Measurements from ENCODE around the gene GNPDA1.

DNA sequence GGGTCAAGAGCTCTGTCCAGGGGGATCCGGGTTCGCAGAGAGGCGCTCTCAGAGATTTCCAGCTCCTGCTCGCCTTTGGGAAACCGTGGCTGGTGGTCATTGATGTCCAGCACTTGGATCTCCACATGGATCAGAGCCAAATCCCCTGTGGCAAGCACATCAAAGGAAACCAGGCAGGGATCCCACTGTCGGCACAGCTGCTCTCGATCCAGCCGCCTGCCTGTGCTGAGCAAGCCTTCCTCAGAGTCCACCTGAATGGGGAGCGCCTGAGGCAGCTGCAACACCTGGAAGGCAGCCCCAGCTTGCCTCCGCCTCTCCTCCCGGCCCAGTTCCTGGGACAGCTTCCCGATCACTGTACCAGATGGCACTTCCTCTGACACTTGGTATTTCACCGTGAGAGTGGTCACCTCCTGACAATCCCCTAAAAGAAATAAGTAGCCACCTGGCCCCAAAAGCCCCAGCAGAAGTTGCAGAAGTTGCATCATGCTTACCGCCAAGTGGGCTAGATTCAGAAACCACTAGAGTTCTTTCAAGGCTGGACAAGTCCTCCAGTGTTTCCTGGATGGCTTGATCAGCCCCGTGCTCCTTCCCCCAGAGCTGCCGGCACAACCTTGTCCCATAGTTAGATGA, 55.3 kb downstream of the GNPDA1 start:
- TF ChIP-seq EP300 (IDR thresholded peaks at IDR 0.05; ENCODE audit: borderline replicate concordance in 1 of 2, control insufficient read depth in 1 of 2, low read depth in 2 of 2, low read length in 2 of 2) (no peak), SP1 (IDR thresholded peaks at IDR 0.05; ENCODE audit: low read depth, low read length) (no peak), GATAD2B (conservative IDR thresholded peaks at IDR 0.05; ENCODE audit: low read depth) (no peak), RELA (IDR thresholded peaks at IDR 0.05; ENCODE audit: borderline replicate concordance, partially characterized antibody) (no peak), EZH2 (IDR thresholded peaks at IDR 0.05; ENCODE audit: borderline replicate concordance, control insufficient read depth, low read depth, low read length) (no peak)
- TF ChIP-seq, protein P1, sequence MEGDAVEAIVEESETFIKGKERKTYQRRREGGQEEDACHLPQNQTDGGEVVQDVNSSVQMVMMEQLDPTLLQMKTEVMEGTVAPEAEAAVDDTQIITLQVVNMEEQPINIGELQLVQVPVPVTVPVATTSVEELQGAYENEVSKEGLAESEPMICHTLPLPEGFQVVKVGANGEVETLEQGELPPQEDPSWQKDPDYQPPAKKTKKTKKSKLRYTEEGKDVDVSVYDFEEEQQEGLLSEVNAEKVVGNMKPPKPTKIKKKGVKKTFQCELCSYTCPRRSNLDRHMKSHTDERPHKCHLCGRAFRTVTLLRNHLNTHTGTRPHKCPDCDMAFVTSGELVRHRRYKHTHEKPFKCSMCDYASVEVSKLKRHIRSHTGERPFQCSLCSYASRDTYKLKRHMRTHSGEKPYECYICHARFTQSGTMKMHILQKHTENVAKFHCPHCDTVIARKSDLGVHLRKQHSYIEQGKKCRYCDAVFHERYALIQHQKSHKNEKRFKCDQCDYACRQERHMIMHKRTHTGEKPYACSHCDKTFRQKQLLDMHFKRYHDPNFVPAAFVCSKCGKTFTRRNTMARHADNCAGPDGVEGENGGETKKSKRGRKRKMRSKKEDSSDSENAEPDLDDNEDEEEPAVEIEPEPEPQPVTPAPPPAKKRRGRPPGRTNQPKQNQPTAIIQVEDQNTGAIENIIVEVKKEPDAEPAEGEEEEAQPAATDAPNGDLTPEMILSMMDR (IDR thresholded peaks at IDR 0.05 in 2 of 3, conservative IDR thresholded peaks at IDR 0.05 in 1 of 3; ENCODE audit: control insufficient read depth in 2 of 3, extremely low read depth in 1 of 3, insufficient read depth in 1 of 3, low read depth in 3 of 3, low read length in 3 of 3): no peak
- TF ChIP-seq, protein P2, sequence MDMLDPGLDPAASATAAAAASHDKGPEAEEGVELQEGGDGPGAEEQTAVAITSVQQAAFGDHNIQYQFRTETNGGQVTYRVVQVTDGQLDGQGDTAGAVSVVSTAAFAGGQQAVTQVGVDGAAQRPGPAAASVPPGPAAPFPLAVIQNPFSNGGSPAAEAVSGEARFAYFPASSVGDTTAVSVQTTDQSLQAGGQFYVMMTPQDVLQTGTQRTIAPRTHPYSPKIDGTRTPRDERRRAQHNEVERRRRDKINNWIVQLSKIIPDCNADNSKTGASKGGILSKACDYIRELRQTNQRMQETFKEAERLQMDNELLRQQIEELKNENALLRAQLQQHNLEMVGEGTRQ (IDR thresholded peaks at IDR 0.05; ENCODE audit: borderline replicate concordance, low read depth, low read length): no peak

Measured in GM12878 (cell line).